Stimulated activated CD8-positive, alpha-beta memory T cell treated with anti-CD3 and anti-CD28 coated beads, Interleukin-7, amount 100 ng/mL, for 48 hours (primary cell): ENCODE data around the gene KLK6.

Experiments used
- DNase-seq, 2 donors: peaks; one replicate each; pipeline ENCODE4 v3.0.0-alpha.2; 2020; ENCODE audit warnings: low read depth in 1 of 2; ENCODE audit errors: extremely low read depth in 1 of 2

The KLK6 gene

DNA sequence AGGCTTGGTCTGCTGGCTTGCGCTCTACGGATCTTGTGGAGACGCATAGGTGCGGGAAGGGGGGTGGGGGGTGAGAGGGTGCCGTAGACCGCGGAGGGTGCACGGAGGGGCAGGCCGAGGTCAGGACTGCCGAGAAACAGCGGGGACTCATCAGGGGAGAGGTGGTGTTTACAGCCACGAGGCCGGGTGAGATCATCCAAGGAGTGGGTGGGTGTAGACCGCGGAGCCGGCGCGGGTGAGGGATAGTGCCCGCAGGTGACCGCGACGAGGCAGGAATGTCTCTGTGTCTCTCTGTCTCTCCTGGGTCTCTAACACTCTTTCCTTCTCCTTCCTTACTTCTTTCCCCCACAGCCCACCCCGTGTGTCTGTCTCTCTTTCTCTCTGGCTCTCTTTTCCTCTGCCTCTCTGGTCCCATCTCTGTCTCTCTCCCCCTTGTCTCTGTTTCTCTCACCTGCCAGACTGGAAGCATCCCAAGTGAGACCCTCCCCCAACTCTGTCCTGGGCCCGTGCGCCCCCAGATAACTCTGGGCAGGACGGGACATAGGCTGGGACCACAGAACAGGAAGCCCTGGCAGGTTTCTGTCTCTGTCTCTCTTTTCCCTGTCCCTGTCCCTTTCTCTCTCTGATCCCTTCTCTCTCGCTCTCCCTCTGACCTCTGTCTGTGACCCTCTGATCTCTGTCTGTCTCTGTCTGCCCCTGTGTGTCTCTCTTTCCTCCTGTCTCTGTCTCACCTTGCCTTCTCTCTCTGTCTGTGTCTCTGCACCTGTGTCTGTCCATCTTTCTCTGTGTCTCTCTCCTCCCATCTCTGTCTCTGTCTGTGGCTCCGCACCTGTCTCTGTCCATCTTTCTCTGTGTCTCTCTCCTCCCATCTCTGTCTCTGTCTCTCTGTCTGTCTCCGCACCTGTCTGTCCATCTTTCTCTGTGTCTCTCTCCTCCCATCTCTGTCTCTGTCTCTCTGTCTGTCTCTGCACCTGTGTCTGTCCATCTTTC lies 56.4 kb downstream of the KLK6 start:
- peak; percentile 21 to 26 for DNase-seq

DNA sequence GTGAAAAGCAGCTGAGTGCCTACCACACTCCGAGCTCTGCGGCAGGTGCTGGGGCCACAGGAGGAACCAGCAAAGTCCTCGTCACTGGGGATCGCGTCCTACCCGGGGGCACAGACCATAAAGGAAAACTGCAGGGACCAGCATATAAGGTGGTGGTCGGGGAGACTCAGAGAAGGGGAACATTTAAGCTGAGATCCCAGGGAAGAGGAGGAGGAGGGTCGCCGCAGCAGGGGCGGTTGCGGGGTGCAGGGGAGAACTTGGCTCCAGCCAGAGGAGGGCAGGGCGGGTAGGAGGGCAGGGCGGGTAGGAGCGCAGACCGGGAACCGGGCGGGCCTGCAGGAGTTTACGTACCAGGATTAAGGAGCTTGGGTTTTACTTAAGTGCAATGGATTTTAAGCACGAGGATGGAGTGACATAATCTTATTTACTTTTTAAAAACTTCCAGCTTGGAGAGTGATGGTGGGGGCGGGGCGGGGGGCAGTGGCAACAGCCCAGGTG lies 57.2 kb downstream of the KLK6 start:
- DNase-seq: no peak

DNA sequence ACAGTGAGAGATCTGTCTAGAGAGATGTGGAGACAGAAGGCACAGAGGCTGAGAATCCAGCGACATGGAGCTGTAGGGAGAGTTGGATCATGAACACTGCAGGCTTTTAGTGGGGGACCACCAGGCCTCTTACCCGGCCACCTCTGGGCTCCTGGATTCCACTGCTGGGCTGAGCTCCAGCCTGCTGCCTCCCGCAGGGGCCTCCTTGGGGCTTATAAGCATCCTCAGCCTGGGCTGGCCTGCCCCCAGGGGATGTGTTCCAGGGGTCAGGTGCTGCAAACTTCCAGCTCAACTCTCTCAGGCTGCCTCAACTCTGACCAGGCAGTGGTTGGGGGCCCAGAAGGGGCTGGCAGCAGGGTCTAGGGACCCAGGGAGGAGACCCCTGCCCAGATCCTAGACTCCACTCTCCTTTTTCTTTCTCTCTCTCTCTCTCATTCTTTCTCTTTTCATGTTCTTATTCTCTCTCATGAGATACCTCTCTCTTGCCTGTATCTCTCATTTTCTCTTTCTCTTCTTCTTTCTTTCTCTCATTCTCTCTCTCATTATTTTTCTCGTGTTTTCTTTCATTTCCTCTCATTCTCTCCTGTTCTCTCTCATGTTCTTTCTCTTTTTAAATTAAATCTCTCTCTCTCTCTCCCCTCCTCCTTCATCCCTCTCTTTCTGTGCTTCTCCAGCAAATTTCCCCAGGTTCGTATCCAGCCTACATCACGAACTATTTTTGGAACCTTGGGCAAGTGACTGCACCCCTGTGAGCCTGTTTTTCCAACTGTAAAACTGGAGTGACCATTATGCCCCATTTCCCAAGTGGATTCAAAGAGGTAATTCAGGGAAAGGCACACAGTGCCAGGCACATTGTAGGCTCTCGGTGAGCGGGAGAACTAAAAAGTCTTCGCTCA lies 57.9 kb downstream of the KLK6 start, which contains the start of gene KLK4:
KLK4 (minus strand) TSS at position 190 of the 896 bp plus-strand sequence. CDS start 657 bp downstream, outside the sequence.
- no peak for DNase-seq

DNA sequence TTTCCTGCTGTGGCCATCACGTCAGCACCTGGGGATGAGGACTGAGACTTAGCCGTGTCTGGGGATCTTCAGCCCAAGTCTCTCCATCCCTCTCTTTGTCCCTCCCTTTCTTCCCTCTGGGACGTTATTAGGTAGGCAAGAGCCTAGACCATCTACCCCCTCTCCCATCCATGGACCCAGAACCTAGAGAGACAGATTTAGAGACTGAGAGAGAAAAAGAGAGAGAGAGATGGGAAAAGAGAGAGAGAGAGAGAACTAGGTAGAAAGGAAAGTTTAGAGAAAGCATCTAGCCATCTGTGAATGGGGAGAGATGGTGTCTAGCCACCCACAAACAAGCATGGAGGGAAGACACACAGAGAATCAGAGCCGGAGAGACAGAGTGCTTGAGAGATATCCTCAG lies 58.7 kb downstream of the KLK6 start:
- no peak for DNase-seq

DNA sequence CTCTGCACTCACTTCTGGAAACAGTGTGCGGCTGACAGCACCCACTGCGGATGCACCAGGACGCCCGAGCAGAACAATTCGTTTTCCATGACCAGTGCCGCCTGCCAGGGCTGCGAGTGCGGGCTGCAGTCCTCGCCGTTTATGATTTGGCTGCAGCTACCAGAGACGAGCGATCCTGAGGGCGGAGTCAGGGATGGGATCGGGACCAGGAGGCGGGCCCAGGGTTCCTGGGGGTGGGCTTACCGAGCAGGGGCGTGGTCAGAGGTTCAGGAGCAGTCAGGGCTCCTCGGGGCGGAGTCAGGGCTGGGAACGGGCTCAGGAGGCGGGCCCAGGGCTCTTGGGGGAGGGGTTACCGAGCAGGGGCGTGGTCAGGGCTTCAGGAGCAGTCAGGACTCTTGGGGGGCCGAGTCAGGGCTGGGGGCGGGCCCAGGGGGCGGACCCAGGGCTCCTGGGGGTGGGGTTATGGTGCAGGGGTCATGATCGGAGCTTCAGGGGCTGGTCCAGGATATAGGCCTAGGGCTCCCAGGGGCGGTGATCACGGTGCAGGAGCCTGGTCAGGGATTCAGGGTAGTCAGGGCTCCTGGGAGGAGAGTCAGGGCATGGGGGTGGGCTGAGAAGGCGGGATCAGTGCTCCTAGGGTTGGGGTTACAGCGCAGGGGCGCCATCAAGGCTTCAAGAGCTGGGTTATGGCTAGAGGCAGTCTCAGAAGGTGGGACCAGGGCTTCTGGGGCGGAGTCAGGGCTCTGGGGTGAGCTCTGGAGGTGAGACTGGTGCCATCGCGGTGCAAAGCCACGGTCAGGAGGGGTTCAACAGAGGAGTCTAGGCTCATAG lies 59.9 kb downstream of the KLK6 start:
- peak; percentile 14 to 51 for DNase-seq
